ENCODE measurements around the gene ITGB3BP.

DNA sequence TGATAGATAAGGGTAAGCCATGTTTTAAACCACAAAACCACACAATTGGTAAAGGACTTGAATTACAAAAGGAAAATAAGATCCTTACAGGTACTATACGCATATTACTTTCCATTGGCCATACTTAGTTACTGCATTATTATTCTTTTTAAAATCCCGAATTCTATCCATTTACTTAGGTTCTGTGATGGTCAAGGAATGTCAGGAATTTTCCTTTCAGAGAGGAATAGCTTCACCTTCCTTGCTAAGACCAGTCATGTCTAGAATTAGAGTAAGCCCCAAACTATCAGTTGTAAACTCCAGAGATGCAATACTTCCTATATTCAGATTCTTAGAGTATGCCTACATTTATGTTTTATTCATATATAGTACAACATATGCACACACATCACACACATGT, 14.0 kb upstream of the ITGB3BP start:
- TF ChIP-seq EZH2phosphoT487 (IDR thresholded peaks at IDR 0.05; ENCODE audit: borderline replicate concordance) (no peak), ZFX (IDR thresholded peaks at IDR 0.05) (no peak), RAD21 (IDR thresholded peaks at IDR 0.05; ENCODE audit: low read depth) (no peak), EZH2 (IDR thresholded peaks at IDR 0.05) (no peak), POLR2AphosphoS5 (IDR thresholded peaks at IDR 0.05; ENCODE audit: low read depth, low read length) (no peak)
- TF ChIP-seq, protein P1, sequence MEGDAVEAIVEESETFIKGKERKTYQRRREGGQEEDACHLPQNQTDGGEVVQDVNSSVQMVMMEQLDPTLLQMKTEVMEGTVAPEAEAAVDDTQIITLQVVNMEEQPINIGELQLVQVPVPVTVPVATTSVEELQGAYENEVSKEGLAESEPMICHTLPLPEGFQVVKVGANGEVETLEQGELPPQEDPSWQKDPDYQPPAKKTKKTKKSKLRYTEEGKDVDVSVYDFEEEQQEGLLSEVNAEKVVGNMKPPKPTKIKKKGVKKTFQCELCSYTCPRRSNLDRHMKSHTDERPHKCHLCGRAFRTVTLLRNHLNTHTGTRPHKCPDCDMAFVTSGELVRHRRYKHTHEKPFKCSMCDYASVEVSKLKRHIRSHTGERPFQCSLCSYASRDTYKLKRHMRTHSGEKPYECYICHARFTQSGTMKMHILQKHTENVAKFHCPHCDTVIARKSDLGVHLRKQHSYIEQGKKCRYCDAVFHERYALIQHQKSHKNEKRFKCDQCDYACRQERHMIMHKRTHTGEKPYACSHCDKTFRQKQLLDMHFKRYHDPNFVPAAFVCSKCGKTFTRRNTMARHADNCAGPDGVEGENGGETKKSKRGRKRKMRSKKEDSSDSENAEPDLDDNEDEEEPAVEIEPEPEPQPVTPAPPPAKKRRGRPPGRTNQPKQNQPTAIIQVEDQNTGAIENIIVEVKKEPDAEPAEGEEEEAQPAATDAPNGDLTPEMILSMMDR (IDR thresholded peaks at IDR 0.05 in 2 of 3, conservative IDR thresholded peaks at IDR 0.05 in 1 of 3; ENCODE audit: borderline replicate concordance in 1 of 3, insufficient read depth in 1 of 3, low read depth in 2 of 3, low read length in 2 of 3): no peak

All from HCT116 (cell line).